Head of caudate nucleus (tissue), 42 donors: Measurements from ENCODE around the gene IGBP1.
"Not testable (repeated sequence)": the region's sequence is repeated elsewhere in the genome, so short reads cannot be mapped to it uniquely, and the experiment has no call there.

ENCODE experiments used
- DNase-seq, 42 donors: peaks; one replicate each; pipeline versions ENCODE4 v3.0.0 to v3.0.0-alpha.2; 2020 to 2021; ENCODE audit warnings: mixed read lengths in 7 of 42
- intact Hi-C: fragments of 100-400 bp; cut with DNase I; formaldehyde crosslinking; loops from one replicate; pipeline ENCODE4 v1.15.0; 2022

The IGBP1 gene

DNA sequence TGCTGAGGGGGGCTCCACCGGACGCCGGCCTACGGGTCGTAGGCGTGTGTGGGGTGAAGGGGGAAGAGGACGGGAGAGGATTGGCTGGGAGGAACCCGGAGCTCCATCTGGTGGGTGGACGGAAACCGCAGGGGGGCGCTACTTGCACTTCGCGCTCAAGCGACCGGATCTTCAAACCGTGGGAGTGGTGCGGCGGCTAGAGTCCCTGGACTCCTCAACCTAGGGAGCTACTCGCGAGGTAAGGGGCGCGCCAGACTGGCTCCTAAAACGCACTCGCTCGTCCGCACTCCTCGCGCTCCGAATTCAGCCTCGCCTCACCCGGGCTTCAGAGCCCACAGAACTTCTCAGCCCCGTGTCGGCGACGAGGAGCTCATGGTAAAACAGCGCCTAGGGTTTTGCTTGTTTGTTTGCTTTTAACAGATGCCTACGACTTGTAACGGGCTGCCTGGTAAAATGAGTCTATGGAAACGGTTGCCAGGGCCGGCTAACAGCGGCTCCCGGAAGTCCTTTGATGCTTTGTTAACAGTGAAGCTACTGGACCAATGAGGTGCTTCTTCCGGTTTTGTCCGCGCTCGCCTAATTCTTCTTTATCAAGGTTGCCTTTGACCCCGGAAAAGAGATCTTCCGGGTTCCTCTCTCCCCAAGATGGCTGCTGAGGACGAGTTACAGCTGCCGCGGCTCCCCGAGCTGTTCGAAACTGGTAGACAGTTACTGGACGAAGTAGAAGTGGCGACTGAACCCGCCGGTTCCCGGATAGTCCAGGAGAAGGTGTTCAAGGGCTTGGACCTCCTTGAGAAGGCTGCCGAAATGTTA lies at the start of gene IGBP1:
Gene IGBP1 (plus strand): TSS at position 145 of the 813 bp plus-strand sequence. CDS start 501 bp downstream, at position 646.
- DNase-seq: peak; percentile 69 to 94 (median 84)

DNA sequence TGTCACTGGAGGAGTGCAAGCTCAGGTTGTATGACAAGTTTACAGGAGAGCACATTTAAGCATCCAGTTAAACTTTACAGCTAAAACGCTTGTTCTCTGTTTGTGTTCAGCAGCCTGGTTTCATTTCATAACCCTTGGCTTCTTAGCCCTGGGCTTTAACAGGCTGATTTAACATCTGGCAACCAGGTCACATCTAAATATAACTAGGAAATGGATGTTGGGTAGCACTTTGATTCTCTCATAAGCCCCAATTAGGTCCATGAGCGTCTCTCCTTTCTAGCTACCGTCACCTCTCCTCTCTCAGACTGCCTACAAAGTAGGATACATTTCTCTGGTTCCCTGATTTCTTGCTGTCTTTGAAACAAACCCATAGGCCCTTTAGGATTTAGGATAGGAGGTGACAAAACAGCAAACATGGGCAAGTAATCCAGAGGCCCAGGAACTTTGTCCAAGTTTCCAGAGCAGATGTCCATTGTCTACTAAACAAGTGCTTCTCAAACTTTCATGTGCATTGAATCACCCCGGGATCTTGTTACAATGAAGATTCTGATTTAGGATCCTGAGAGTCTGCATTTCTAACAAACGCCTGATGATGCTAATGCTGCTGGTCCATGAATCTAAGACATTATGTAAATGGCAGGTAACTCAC lies 48.5 kb upstream of the IGBP1 start:
- intact Hi-C loops: no loop called here
- DNase-seq: no peak

More for the DNA sequence above, at the start of gene IGBP1:
- intact Hi-C loops: loop anchor here (10.0 kb wide), 1 partner anchor 311 kb away; the partner anchor contains the start of gene DLG3

DNA sequence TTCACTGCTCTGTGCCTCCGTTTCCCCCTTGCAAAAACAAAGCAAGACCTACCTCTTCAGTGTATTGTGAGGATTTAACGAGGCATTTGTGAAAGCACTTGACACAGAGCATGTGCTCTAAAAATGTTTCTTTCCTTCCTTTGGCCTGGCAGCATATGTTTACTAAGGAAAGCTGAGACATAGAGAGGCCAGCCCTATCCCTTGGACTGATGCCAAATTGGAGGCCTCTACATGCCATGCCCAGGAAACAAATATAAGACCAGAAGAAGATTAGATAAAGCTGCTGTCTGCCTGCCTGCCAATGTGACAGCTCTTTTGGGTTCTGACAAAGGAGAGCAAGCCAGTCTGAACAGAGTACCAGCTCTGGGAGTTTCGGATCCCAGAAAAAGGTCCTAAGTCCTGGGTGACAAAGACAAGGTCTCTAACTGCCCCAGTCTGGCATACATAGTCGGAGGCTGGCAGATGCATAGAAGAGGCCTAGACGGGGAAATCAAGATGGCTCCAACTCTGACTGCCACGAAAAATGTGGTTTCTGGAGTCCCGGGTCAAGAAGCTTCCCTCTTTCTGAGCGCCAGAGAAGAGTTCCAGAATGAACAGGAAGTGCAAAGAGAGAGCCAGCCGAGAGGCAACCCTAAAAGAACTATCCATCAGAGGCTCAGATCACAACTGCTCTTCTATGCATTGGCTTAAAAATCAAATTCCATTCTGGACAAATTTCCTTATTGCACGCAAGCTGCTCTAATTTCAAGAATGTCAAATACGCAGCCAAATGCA lies 45.2 kb upstream of the IGBP1 start:
- intact Hi-C loops: no loop called here
- DNase-seq: no peak

DNA sequence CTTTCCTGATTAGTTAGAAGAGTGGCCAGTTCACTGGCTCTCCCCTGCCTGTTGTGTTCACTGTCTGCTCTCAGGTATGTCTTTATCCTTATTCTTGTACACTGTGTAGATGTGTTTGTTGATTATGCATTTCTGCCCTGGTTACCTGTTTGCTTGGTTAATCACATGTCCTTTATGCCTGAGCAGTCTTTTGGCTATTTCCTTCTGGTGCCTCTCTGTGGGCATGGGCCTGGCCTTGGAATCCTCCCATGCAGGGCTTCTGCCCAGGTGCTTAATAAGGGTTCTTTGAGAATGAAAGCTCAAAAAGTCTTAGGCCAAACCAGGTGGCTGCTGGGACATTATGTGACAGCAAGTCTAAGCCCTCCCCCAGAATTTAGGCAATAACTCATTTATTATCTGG lies 44.5 kb upstream of the IGBP1 start:
- no peak for DNase-seq
- intact Hi-C loops: no loop called here

DNA sequence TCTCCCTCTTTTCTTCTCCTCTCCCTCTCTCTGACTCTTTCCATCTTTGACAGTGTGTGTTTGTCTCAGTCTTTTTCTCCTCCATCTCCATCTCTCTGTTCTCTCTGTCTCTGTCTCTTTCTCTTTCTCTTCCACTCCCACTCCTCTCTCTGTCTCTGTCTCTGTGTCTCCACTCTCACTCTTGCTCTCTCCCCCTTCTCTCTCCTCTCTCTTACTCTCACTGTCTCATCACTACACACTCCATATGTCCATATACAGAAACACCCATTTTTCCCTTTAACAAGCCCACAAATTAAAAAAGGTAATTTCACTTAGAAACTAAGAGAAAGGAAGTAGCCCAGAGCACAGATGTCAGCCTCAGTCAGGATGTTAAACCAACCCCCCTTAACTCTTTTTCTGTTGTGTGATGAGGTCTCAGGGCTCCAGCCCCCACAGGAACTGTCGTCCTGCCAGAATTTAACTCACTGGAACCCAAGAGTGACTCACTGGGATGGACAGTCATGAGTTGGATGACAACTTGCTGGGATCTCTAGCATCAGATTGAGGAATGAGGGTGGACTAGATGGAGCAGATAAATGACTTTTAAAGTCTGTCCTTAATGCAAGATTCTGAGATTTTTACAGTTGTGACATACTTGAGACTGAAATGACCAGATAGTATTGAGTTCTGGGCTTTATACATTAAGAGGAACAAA lies 43.5 kb upstream of the IGBP1 start:
- intact Hi-C loops: no loop called here
- DNase-seq: no peak

DNA sequence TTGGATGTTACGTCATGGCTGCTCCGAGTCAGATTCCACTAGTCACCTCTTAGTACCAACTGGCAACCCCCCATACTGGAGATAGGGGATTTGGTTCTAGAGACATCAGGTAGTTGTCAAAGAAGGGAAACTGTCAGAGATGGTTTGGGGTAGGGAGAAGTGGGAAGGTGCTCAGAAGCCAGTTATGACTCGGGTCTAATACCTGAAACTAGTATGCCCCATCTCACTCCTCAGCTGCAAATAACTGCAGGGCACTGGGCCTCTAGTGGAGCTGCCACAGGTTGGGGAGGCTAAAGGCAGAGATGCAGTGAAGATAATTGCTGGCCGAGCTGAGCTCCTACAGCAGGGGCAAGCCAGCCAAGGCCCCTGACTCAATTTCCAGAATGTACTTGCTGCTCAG lies 41.0 kb upstream of the IGBP1 start:
- DNase-seq: no peak
- intact Hi-C loops: no loop called here

DNA sequence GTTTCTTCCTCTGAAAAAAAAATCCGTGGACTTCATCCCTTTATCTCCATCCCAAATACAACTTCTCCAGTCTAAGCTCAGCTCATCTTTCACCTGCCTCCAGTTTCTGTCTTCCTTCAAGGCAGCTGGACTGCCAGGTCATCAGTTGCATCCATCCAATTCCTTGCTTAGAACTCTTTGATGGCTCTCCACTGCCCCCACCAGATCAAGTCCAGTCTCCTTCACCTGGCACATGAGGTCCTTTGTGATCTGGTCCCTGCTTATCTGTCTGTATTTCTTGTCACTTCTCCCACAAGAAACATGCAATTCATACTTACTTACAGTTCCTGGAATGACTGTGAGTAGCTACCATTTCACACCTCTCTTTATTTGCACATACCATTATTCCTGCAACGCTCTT lies 37.2 kb upstream of the IGBP1 start:
- intact Hi-C loops: no loop called here
- no peak for DNase-seq

DNA sequence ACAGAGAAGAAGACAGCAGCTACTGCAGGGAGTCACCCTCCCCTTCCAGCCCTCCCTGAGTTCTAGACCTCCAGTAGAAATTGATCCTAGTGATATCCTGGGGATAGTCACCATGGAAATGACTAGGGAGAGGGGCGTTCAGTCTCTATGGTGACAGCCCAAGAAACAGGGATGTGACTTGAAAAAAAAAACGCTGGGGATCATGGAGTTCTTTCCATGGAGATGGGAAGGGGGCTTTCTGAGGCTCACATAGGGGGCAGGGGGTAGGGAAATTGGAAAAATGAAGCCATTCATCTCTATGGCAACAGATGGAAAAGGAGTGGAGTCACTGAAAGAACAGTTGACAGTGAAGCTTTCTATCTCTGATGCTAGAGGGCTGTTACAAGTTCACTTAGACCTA lies 28.0 kb upstream of the IGBP1 start:
- no peak for DNase-seq
- intact Hi-C loops: no loop called here

DNA sequence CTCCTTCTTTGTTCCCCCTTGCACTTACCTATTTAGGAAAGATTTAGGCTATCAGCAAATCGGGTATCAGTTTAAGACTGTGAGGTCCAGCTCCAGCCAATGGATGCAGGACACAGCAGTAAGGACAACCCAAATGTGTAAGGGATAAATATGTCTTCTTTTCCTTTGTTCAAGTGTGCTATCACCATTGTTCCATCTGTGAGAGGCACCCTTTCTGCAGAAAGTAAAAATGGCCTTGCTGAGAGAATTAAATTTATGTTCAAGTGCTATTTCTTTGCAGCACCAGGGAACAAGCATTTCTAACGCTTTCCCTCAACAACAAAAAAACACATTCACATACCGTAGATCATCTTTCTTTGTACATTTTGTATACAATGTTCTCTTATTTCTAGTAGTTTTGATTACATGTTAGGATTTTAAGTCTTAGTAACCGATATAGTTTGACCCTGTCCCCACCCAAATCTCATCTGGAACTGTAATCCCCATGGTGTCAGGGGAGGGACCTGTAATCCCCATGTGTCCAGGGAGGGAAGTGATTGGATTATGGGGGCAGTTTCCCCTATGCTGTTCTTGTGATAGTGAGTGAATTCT lies 21.7 kb upstream of the IGBP1 start:
- intact Hi-C loops, DNase-seq: not testable (repeated sequence)

DNA sequence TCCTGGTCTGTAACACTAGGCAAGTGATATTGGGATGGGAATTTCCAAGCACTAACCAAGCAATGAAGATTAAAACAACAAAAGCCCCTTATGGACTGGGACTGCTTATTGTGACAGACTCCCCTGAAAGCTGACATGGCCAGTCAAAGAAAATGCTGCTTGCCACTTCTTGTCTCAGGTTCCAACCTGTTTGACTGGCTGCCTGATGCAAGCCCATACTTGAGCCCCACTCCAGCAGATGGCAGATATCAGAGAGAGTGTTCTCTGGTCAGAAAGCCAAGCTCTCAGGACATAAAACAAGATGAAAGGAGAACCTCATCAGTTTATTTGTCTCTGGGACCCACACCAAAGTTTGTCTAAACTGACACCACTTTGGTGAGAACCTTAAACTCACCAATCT lies 15.5 kb upstream of the IGBP1 start:
- DNase-seq: no peak
- intact Hi-C loops: no loop called here

DNA sequence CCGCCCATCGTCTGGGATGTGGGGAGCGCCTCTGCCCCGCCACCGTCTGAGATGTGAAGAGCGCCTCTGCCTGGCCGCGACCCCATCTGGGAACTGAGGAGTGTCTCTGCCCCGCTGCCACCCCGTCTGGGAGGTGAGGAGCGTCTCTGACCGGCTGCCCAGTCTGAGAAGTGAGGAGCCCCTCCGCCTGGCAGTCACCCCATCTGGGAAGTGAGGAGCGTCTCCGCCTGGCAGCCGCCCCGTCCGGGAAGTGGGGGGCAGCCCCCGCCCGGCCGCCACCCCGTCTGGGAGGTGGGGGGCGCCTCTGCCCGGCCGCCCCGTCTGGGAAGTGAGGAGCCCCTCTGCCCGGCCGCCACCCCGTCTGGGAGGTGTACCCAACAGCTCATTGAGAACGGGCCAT lies 10.2 kb upstream of the IGBP1 start:
- intact Hi-C loops, DNase-seq: not testable (repeated sequence)

DNA sequence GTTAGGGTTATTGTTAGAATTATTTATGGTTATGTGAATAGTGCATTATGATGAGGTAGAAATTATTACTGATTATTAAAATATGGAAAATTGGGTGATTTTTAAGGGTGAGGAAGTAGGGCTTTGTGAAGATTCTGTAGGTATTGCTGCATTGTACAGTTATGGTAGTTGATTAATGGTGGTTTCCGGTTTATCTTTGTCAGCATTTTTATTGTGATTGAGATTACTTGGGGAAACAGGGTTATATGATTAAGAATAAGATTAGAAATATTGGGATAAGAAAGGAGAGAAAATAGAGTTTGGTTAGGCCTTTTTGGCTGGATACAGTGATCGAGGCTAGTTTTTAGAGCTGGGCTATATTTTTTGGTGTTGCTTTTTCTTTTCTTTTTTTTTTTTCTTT lies 8.6 kb upstream of the IGBP1 start:
- intact Hi-C loops: no loop called here
- DNase-seq: no peak

DNA sequence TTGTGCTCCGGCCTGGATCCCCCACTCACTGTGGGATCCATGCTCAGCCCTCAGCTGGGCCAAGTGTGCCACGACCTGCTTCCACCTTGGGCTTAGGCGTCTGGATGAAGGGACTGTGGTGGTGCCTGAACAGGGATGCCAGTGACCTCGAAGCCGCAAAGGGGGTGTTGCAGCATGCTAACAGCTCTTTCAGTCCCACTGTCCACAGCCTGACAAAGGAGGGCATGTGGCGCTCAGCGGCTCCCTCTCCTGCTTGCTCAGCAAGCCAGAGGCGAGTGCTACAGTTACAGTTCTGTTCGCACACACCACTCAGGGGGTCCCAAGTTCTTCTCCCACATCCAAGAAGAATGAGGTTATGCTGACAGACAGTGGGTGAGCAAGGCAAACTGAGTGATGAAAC lies 5.2 kb upstream of the IGBP1 start:
- intact Hi-C loops: no loop called here
- no peak for DNase-seq

DNA sequence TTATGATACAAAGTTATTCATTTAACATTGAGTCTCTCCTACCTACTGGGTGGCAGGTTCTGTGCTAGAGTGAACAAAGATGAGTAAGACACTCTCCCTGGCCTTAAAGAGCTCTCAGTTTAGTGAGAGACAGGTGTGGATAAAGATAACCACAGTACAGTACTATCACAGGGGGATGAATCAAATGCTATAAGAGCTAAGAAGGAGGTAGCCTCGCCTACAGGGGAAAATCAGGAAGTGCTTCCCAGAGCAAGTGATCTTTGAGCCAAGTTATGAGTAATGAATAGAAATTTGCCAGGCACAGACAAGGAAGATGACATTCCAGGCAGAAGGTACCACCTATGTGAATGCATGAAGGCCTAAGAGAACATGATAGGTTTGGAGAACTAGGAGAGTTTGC lies 3.4 kb upstream of the IGBP1 start:
- DNase-seq: peak in 4 of 42 donors; percentile 5 to 35 (median 12)

DNA sequence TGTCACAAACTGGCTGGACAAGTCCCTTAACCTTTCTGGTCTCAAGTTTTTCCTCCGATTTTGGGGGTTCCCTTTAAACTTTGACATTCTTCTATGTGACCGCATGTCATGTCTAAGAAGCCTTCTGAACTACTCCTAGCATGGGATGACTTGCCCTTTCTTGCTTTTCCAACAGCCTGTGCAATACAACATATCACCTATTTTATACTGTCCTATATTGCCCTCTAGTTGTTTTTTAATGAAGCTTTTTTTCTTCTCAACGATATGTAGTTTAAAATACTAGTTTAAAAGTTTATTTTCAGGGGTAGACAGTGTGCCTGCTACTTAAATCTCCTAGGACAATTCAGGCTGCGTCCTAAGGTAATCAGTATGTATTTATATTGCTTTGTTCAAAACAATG lies 1.0 kb upstream of the IGBP1 start:
- no peak for DNase-seq
- intact Hi-C loops: loop anchor here (10.0 kb wide), 1 partner anchor 313 kb away; the partner anchor contains the start of gene DLG3

More for the DNA sequence above, 3.4 kb upstream of the IGBP1 start:
- intact Hi-C loops: loop anchor here (10.0 kb wide), 1 partner anchor 315 kb away; the partner anchor contains the start of gene DLG3

DNA sequence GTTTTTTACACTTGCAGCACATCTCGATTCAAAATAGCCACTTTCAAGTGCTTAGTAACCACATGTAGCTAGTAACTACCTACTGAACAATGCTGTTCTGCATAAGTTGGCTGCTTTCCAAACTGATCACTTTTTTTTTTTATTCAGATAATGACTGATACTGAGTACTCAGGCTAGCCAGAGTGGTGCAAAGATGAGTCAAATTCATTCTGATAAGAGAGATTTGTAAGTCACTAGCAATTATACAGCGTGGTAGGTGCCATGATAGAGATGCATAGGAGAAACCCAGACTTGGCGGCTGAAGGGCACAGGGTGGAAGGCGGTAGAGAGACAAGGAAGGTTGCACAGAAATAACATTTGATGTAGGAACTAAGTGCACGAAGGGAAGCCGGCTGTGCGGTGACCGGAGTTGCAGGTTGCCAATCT lies 357 bp upstream of the IGBP1 start:
- DNase-seq: no peak
- intact Hi-C loops: loop anchor here (10.0 kb wide), 1 partner anchor 312 kb away; the partner anchor contains the start of gene DLG3

DNA sequence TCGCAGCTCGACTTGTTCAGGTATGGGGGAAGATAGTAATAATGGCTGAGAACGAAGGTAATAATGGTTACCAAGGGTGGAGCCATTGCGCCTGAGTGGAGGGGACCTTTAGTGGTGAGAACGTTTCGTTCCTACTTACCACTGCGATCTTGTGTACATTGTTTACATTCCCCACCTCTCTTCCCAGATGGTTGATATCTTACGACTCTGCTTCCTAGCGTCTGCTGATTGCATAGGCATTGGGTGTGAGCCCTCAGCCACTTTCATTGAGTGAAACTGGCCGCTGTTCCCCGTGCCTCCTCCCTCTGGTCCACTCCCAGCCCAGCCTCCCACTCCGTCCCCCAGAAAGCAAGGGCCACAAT lies 850 bp downstream of the IGBP1 start:
- peak in 1 of 42 donors; percentile 15 for DNase-seq
- intact Hi-C loops: loop anchor here (10.0 kb wide), 1 partner anchor 311 kb away; the partner anchor contains the start of gene DLG3

DNA sequence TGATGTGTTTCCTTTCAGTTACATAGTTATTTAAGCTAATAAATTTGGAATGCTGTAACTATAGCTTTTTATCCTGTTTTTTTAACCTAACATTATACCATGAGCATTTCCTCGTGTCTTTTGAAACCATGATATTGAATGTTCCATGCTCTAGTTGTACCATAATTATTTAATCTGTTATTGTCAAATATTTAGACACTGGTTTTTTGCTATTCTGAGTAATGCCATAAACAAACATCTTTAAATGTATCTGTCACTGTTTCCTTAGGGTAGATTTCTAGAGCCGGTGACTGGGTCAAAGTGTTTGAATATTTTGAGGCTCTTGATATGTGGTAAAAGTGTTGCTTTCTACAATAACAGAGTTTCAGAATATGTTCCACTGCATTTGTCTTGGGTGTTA lies 5.4 kb downstream of the IGBP1 start:
- DNase-seq: no peak
- intact Hi-C loops: loop anchor here (10.0 kb wide), 1 partner anchor 306 kb away; the partner anchor contains the start of gene DLG3
